ENCODE data around the gene ZDHHC3.

- no peak for TF ChIP-seq CTCF (IDR thresholded peaks at IDR 0.05)
- TF ChIP-seq EZH2 (IDR thresholded peaks at IDR 0.05), result no peak
Observed at GRCh38 chr3:45001738-45002137, 25.8 kb upstream of the ZDHHC3 start.

All from neural progenitor cell (in vitro differentiated cells).